Panc1 (cell line): ENCODE data around the gene TMEM259. TPM values are rescaled to one million over a fixed set of nuclear protein-coding genes. Genes with fewer than 3 reads are reported as not detected.

ENCODE experiments used
- ATAC-seq: fragments of 200-7000 bp; cut with Tn5 transposase; 2 replicates; pipeline ENCODE4 v1.9.1; 2020; ENCODE audit warnings: mild to moderate bottlenecking, moderate library complexity
- BruUV-seq: library from RNA; stranded (reverse); fragments of 400-500 nt; replicated peaks from 2 replicates; lab custom pipeline; 2021; lab: Mats Ljungman, UMichigan
- CTCF ChIA-PET: fragments of 300-600 bp; sonication (Branson Sonifier 250); formaldehyde crosslinking; loops from one replicate; lab custom pipeline; 2022; ENCODE audit warnings: antibody characterized with exemption; lab: Charles Lee
- POLR2A ChIA-PET: fragments of 300-600 bp; sonication (Branson Sonifier 250); formaldehyde crosslinking; loops from one replicate; lab custom pipeline; 2022; ENCODE audit warnings: antibody characterized with exemption; lab: Charles Lee
- DNase-seq: peaks from one replicate; pipeline ENCODE4 v3.0.0-alpha.2; 2010; ENCODE audit warnings: low read depth, low spot score
- H3K27ac ChIP-seq: 2 replicates; pipeline ENCODE4 v1.5.1; 2011; ENCODE audit warnings: mild to moderate bottlenecking, low read length, inconsistent platforms
- H3K27me3 ChIP-seq: fragments of 200-500 bp; sonication (Bioruptor generic); 2 replicates; pipeline ENCODE4 v1.6.0; 2014; ENCODE audit warnings: low read length, inconsistent platforms; ENCODE audit not compliant: control insufficient read depth, insufficient read depth
- H3K36me3 ChIP-seq: fragments of 200-500 bp; sonication (Bioruptor generic); 2 replicates; pipeline ENCODE4 v1.5.1; 2014; ENCODE audit warnings: inconsistent platforms, mild to moderate bottlenecking, low read length, moderate library complexity; ENCODE audit not compliant: control insufficient read depth, insufficient read depth
- H3K4me1 ChIP-seq: 2 replicates; pipeline ENCODE4 v1.5.1; 2011; ENCODE audit warnings: inconsistent platforms, mild to moderate bottlenecking, low read length, moderate library complexity; ENCODE audit not compliant: control insufficient read depth, insufficient read depth
- H3K4me3 ChIP-seq, 2 experiments: 2 replicates each; pipeline ENCODE4 v1.5.1; 2011 to 2012; ENCODE audit warnings: low read depth in 2 of 2, low read length in 2 of 2, mild to moderate bottlenecking in 2 of 2, inconsistent platforms in 1 of 2, moderate library complexity in 1 of 2
- H3K9me3 ChIP-seq: fragments of 200-500 bp; sonication (Bioruptor generic); 2 replicates; pipeline ENCODE4 v1.5.1; 2014; ENCODE audit warnings: low read depth, mild to moderate bottlenecking, inconsistent platforms, low read length, moderate library complexity; ENCODE audit not compliant: control insufficient read depth, insufficient read depth
- CTCF ChIP-seq: fragments of 450-650 bp; IDR thresholded peaks from 2 replicates; pipeline ENCODE4 v1.5.1; 2017; ENCODE audit warnings: mild to moderate bottlenecking
- POLR2AphosphoS5 ChIP-seq: IDR thresholded peaks from 2 replicates; pipeline ENCODE4 v1.6.1; 2012; ENCODE audit warnings: mild to moderate bottlenecking, low read depth, low read length, moderate library complexity
- REST ChIP-seq, 2 experiments: IDR thresholded peaks; 2 replicates each; pipeline ENCODE4 v1.6.1; 2011 to 2012; ENCODE audit warnings: low read depth in 2 of 2, control low read depth in 1 of 2, low read length in 1 of 2, mild to moderate bottlenecking in 1 of 2, moderate library complexity in 1 of 2; ENCODE audit not compliant: insufficient read depth in 1 of 2
- SIN3A ChIP-seq: IDR thresholded peaks from 2 replicates; pipeline ENCODE4 v1.6.1; 2012; ENCODE audit warnings: low read depth, mild to moderate bottlenecking, low read length, moderate library complexity, borderline replicate concordance; ENCODE audit not compliant: insufficient read depth
- TCF7L2 ChIP-seq: IDR thresholded peaks from 2 replicates; pipeline ENCODE4 v1.6.1; 2011; ENCODE audit warnings: mild to moderate bottlenecking, low read depth, low read length, inconsistent platforms
- in situ Hi-C: cut with HindIII; loops from 2 replicates; pipeline ENCODE4 v1.10.0; 2016; ENCODE audit warnings: low sequenced_read_pairs, low pct_unique_long_range_greater_than_20kb
- intact Hi-C: fragments of 100-400 bp; cut with micrococcal nuclease; formaldehyde crosslinking; loops from one replicate; pipeline ENCODE4 v1.10.0; 2022; ENCODE audit not compliant: unreplicated experiment
- total RNA-seq: library from RNA; stranded (reverse); gene quantifications from one replicate; pipeline ENCODE4 v1.2.1, GENCODE V29; 2021; ENCODE audit not compliant: unreplicated experiment

Gene TMEM259
- total RNA-seq, 1 experiment from 2014 or later: 193 TPM

- in situ Hi-C loops: no loop called here
- intact Hi-C loops: no loop called here
- H3K4me1 ChIP-seq: peaks cover 19% of the 10 kb centered on the region
- ChIA-PET CTCF (interaction anchor here (0.6 kb wide), 1 partner anchor 34 kb away, joined by 7 read pairs; no protein-coding TSS in a partner anchor), POLR2A (interaction anchor here (0.6 kb wide), 2 partner anchors 11 to 65 kb away, joined by 4 to 6 read pairs; no protein-coding TSS in a partner anchor)
- peaks cover 4% of the 10 kb centered on the region; the same call in 1 of the 2 replicates for H3K36me3 ChIP-seq
- H3K27me3 ChIP-seq: no peaks in the 10 kb centered on the region
- TF ChIP-seq POLR2AphosphoS5 (no peak), SIN3A (no peak)
- DNase-seq: no peak
- peak overlapping the region; percentile 63 to 82 for H3K4me3 ChIP-seq
- no TSS peak for BruUV-seq
- H3K9me3 ChIP-seq: no peaks in the 10 kb centered on the region
- peak overlapping the region; percentile 92 for H3K27ac ChIP-seq
- no peak for ATAC-seq
Observed at GRCh38 chr19:1042689-1043511, 22.0 kb upstream of the TMEM259 start.

DNA sequence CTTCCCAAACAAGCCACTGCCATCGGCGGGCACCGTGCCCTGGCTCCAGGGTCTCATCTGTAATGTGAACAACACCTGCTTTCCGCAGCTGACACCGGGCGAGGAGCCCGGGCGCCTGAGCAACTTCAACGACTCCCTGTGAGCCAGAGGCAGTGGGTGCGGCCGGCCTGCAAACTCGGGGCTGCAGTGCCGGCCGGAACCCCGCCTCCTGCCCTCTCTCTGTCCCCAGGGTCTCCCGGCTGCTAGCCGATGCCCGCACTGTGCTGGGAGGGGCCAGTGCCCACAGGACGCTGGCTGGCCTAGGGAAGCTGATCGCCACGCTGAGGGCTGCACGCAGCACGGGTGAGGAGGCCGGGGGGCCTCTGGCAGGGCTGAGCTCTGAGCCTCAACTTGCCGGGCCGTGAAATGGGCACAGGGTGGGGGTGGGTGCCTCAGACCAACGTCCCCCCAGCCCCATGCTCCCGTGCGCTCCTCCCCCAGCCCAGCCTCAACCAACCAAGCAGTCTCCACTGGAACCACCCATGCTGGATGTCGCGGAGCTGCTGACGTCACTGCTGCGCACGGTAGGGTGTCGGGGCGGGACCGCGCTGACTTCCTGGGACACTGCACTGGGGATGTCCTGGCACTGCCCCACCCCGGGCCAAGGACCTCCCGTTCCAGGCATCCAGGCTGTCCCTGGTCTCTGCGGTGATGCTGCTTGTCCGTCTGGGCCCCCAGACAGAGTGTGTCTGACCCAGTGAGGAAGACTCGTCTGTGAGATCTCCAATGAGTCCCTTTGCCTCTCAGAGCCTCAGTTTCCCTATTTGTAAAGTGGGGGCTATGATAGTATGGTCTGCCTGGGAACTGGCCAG lies 21.1 kb upstream of the TMEM259 start:
- TF ChIP-seq CTCF: no peak
- peak; percentile 50; the same call in 1 of the 2 replicates for TF ChIP-seq POLR2AphosphoS5
- ATAC-seq: peak; percentile 76
- in situ Hi-C loops (no loop called here), intact Hi-C loops (no loop called here)
- peak overlapping the region; percentile 92 for H3K27ac ChIP-seq
- CTCF ChIA-PET: interaction anchor here (0.6 kb wide), 1 partner anchor 35 kb away, joined by 7 read pairs; no protein-coding TSS in a partner anchor
- peak; percentile 47 for DNase-seq
- H3K4me3 ChIP-seq: peak overlapping the region; percentile 63 to 82
- no peaks in the 10 kb centered on the region for H3K9me3 ChIP-seq
- no peaks in the 10 kb centered on the region for H3K27me3 ChIP-seq
- BruUV-seq: no TSS peak
- POLR2A ChIA-PET: interaction anchor here (0.6 kb wide), 3 partner anchors 9 to 66 kb away, joined by 3 to 7 read pairs (median 4); no protein-coding TSS in a partner anchor
- peaks cover 19% of the 10 kb centered on the region for H3K4me1 ChIP-seq
- peaks cover 4% of the 10 kb centered on the region; the same call in 1 of the 2 replicates for H3K36me3 ChIP-seq

DNA sequence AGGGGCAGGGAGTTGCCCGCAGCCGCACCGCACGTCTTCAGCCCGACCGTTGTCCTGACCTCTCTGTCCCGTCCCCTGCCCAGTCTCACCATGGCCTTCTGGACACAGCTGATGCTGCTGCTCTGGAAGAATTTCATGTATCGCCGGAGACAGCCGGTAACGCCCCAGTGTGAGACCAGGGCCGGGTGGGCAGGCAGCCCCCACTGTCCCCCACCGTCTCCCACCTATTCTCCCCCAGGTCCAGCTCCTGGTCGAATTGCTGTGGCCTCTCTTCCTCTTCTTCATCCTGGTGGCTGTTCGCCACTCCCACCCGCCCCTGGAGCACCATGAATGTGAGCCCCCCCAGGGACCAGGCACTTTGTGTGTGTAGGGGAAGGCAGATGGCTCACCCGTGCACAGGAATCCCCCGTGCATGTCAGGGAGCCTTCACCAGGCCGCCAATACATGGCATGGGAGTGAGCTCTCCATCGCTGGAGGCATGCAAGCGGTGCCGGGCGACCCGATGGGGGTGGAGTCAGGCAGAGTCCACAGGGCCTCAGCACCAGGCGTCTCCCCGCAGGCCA lies 20.4 kb upstream of the TMEM259 start:
- H3K27ac ChIP-seq: peak overlapping the region; percentile 92
- in situ Hi-C loops (no loop called here), intact Hi-C loops (no loop called here)
- no peaks in the 10 kb centered on the region for H3K9me3 ChIP-seq
- ChIA-PET CTCF (interaction anchor here (0.6 kb wide), 1 partner anchor 239 kb away, joined by 3 read pairs; no protein-coding TSS in a partner anchor), POLR2A (interaction anchor here (0.5 kb wide), 1 partner anchor 13 kb away, joined by 5 read pairs; no protein-coding TSS in a partner anchor)
- H3K4me1 ChIP-seq: peaks cover 19% of the 10 kb centered on the region
- H3K27me3 ChIP-seq: no peaks in the 10 kb centered on the region
- TF ChIP-seq POLR2AphosphoS5: no peak
- TF ChIP-seq SIN3A: no peak
- no peak for TF ChIP-seq TCF7L2
- no peak for TF ChIP-seq CTCF
- TF ChIP-seq REST (IDR thresholded peaks at IDR 0.05; ENCODE audit: insufficient read depth in 1 of 2, low read depth in 2 of 2, low read length in 1 of 2): no peak
- H3K4me3 ChIP-seq: peak overlapping the region; percentile 63 to 82
- peak; percentile 0; the same call in 1 of the 2 replicates for ATAC-seq
- BruUV-seq: no TSS peak
- H3K36me3 ChIP-seq: peaks cover 6% of the 10 kb centered on the region; the same call in 1 of the 2 replicates
- no peak for DNase-seq
